ENCODE data around the gene EMC7.

GRCh38 chr15:34132881-34133280 is 31.2 kb upstream of the EMC7 start:
- TF ChIP-seq CTCF (conservative IDR thresholded peaks at IDR 0.05 in 1 of 2, IDR thresholded peaks at IDR 0.05 in 1 of 2; ENCODE audit: extremely low read depth in 1 of 2, insufficient read depth in 1 of 2, low read depth in 1 of 2, low read length in 2 of 2) (no peak), EZH2 (IDR thresholded peaks at IDR 0.05; ENCODE audit: borderline replicate concordance, low read length) (no peak)
